Measurements from ENCODE around the gene RAD18. TPM values are rescaled to one million over a fixed set of nuclear protein-coding genes. Genes with fewer than 3 reads are reported as not detected.

Gene RAD18
- polyA plus RNA-seq, 1 donor from 2014 or later, result 4.7 TPM

GRCh38 chr3:9007928-9008327, 44.7 kb upstream of the RAD18 start:
- Histone ChIP-seq H3K9me2 (ENCODE audit: insufficient read depth, low read length) (no peaks in the 10 kb centered on the region), H3K9me3 (ENCODE audit: low read length) (no peaks in the 10 kb centered on the region), H3K4me3 (ENCODE audit: low read length) (no peak overlapping the region), H3F3A (ENCODE audit: insufficient read depth, low read length, poor library complexity, severe bottlenecking) (no peaks in the 10 kb centered on the region), H3K79me2 (replicated peaks; ENCODE audit: insufficient read depth, low read length) (no peaks in the 10 kb centered on the region), H3K9ac (ENCODE audit: low read length) (no peak overlapping the region), H3K36me3 (ENCODE audit: insufficient read depth, low read length) (peaks cover 7% of the 10 kb centered on the region), H3K4me2 (ENCODE audit: low read length) (no peak overlapping the region), H4K20me1 (ENCODE audit: insufficient read depth) (no peaks in the 10 kb centered on the region), H2AFZ (ENCODE audit: low read depth, low read length) (no peak overlapping the region), H3K27me3 (ENCODE audit: insufficient read depth, low read depth, low read length) (no peaks in the 10 kb centered on the region), H3K27ac (ENCODE audit: low read length) (no peak overlapping the region)
- TF ChIP-seq RAD21 (conservative IDR thresholded peaks at IDR 0.05), result no peak
- TF ChIP-seq TAF1 (IDR thresholded peaks at IDR 0.05; ENCODE audit: low read depth), result no peak
- no peak for TF ChIP-seq REST (IDR thresholded peaks at IDR 0.05; ENCODE audit: borderline replicate concordance)

GRCh38 chr3:9007213-9007612, 43.9 kb upstream of the RAD18 start:
- no peak overlapping the region for H3K27ac ChIP-seq (ENCODE audit: low read length)
- H3K4me2 ChIP-seq (ENCODE audit: low read length), result no peak overlapping the region
- no peaks in the 10 kb centered on the region for H3F3A ChIP-seq (ENCODE audit: insufficient read depth, low read length, poor library complexity, severe bottlenecking)
- H3K9me2 ChIP-seq (ENCODE audit: insufficient read depth, low read length), result no peaks in the 10 kb centered on the region
- no peak overlapping the region for H2AFZ ChIP-seq (ENCODE audit: low read depth, low read length)
- H4K20me1 ChIP-seq (ENCODE audit: insufficient read depth), result no peaks in the 10 kb centered on the region
- no peaks in the 10 kb centered on the region for H3K27me3 ChIP-seq (ENCODE audit: insufficient read depth, low read depth, low read length)
- H3K79me2 ChIP-seq (replicated peaks; ENCODE audit: insufficient read depth, low read length), result no peaks in the 10 kb centered on the region
- TF ChIP-seq EP300 (conservative IDR thresholded peaks at IDR 0.05; ENCODE audit: poor library complexity, severe bottlenecking) (no peak), EZH2 (IDR thresholded peaks at IDR 0.05; ENCODE audit: borderline replicate concordance, insufficient read depth, low read length, poor library complexity, severe bottlenecking) (no peak), CTCF (IDR thresholded peaks at IDR 0.05; ENCODE audit: poor library complexity, severe bottlenecking) (no peak), POLR2AphosphoS5 (IDR thresholded peaks at IDR 0.05) (no peak), TAF1 (IDR thresholded peaks at IDR 0.05; ENCODE audit: low read depth) (no peak)
- H3K9me3 ChIP-seq (ENCODE audit: low read length), result no peaks in the 10 kb centered on the region
- no peak overlapping the region for H3K4me3 ChIP-seq (ENCODE audit: low read length)
- peaks cover 2% of the 10 kb centered on the region for H3K36me3 ChIP-seq (ENCODE audit: insufficient read depth, low read length)
- no peak overlapping the region for H3K9ac ChIP-seq (ENCODE audit: low read length)

GRCh38 chr3:9000041-9000440, 36.8 kb upstream of the RAD18 start:
- no peaks in the 10 kb centered on the region for H4K20me1 ChIP-seq (ENCODE audit: insufficient read depth)
- H3K4me2 ChIP-seq (ENCODE audit: low read length), result no peak overlapping the region
- no peaks in the 10 kb centered on the region for H3K36me3 ChIP-seq (ENCODE audit: insufficient read depth, low read length)
- H3K27ac ChIP-seq (ENCODE audit: low read length), result no peak overlapping the region
- no peak overlapping the region for H3K9ac ChIP-seq (ENCODE audit: low read length)
- no peak overlapping the region for H3K4me3 ChIP-seq (ENCODE audit: low read length)
- H3K9me3 ChIP-seq (ENCODE audit: low read length), result no peaks in the 10 kb centered on the region
- no peaks in the 10 kb centered on the region for H3K27me3 ChIP-seq (ENCODE audit: insufficient read depth, low read depth, low read length)
- H3K9me2 ChIP-seq (ENCODE audit: insufficient read depth, low read length), result no peaks in the 10 kb centered on the region
- H3F3A ChIP-seq (ENCODE audit: insufficient read depth, low read length, poor library complexity, severe bottlenecking), result no peaks in the 10 kb centered on the region
- H3K79me2 ChIP-seq (replicated peaks; ENCODE audit: insufficient read depth, low read length), result no peaks in the 10 kb centered on the region
- no peak for TF ChIP-seq REST (IDR thresholded peaks at IDR 0.05; ENCODE audit: borderline replicate concordance)
- no peak for TF ChIP-seq SMC3 (conservative IDR thresholded peaks at IDR 0.05; ENCODE audit: poor library complexity)
- TF ChIP-seq EP300 (conservative IDR thresholded peaks at IDR 0.05; ENCODE audit: poor library complexity, severe bottlenecking), result no peak
- no peak for TF ChIP-seq POLR2AphosphoS5 (IDR thresholded peaks at IDR 0.05)
- TF ChIP-seq RAD21 (conservative IDR thresholded peaks at IDR 0.05), result no peak
- TF ChIP-seq EZH2 (IDR thresholded peaks at IDR 0.05; ENCODE audit: borderline replicate concordance, insufficient read depth, low read length, poor library complexity, severe bottlenecking), result no peak
- TF ChIP-seq MXI1 (conservative IDR thresholded peaks at IDR 0.05; ENCODE audit: poor library complexity, severe bottlenecking), result no peak
- TF ChIP-seq CTCF (IDR thresholded peaks at IDR 0.05; ENCODE audit: poor library complexity, severe bottlenecking), result no peak
- TF ChIP-seq TAF1 (IDR thresholded peaks at IDR 0.05; ENCODE audit: low read depth), result no peak
- H2AFZ ChIP-seq (ENCODE audit: low read depth, low read length), result no peak overlapping the region
